Uterus (tissue), 2 donors: ENCODE data around the gene GSN.

Experiments
- POLR2A ChIP-seq, 2 donors: fragments of 450-650 bp; IDR thresholded peaks; one replicate each; pipeline ENCODE4 v1.6.1; 2016; ENCODE audit warnings: antibody characterized with exemption in 2 of 2, mild to moderate bottlenecking in 1 of 2, moderate library complexity in 1 of 2
- TF ChIP-seq, protein P1 (sequence below), 4 experiments: fragments of 200-600 bp in 2 of 4; fragments of 450-650 bp in 2 of 4; sonication (generic) in 2 of 4; IDR thresholded peaks; one replicate each; pipeline ENCODE4 v1.5.1; 2016 to 2019; ENCODE audit warnings: antibody characterized with exemption in 4 of 4, mild to moderate bottlenecking in 2 of 4, moderate library complexity in 1 of 4

DNA sequence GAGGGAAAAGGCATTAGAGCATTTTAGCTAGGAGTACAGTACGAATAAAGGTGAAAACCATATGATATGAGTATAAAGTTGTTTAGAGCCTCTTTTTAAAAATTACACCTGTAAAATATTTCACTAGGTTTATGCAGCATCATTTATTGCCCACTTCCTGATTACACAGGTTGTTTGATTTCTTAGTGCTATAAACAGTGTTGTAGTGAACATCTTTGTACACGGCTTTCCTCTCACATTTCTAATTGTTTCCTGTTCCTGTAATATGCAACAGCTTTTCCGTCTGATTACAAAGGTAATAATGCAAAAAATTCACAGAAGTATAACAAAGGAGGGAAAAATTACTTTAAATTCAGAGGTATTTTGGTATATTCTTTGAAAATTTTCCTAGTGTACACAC, 89.0 kb downstream of the GSN start:
- TF ChIP-seq, protein P1, sequence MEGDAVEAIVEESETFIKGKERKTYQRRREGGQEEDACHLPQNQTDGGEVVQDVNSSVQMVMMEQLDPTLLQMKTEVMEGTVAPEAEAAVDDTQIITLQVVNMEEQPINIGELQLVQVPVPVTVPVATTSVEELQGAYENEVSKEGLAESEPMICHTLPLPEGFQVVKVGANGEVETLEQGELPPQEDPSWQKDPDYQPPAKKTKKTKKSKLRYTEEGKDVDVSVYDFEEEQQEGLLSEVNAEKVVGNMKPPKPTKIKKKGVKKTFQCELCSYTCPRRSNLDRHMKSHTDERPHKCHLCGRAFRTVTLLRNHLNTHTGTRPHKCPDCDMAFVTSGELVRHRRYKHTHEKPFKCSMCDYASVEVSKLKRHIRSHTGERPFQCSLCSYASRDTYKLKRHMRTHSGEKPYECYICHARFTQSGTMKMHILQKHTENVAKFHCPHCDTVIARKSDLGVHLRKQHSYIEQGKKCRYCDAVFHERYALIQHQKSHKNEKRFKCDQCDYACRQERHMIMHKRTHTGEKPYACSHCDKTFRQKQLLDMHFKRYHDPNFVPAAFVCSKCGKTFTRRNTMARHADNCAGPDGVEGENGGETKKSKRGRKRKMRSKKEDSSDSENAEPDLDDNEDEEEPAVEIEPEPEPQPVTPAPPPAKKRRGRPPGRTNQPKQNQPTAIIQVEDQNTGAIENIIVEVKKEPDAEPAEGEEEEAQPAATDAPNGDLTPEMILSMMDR (IDR thresholded peaks at IDR 0.05), result no peak
- no peak for TF ChIP-seq POLR2A (IDR thresholded peaks at IDR 0.05)
